ENCODE data around the gene SPTSSB.

Gene SPTSSB

GRCh38 chr3:161371441-161372320 lies at the start of gene SPTSSB:
Gene SPTSSB (minus strand): TSS chr3:161371517. CDS start chr3:161346323, 25,194 bp downstream.
- peak in 1 of 2 donors; percentile 27 for DNase-seq

- DNase-seq, result no peak
These were observed 49.4 kb upstream of the SPTSSB start for GRCh38 chr3:161420746-161421145.

GRCh38 chr3:161419555-161420333 lies 48.4 kb upstream of the SPTSSB start:
- DNase-seq, result no peak

- DNase-seq, result no peak
These were observed 44.4 kb upstream of the SPTSSB start for GRCh38 chr3:161415506-161416231.

- no peak for DNase-seq
These were observed 43.6 kb upstream of the SPTSSB start for GRCh38 chr3:161414907-161415306.

GRCh38 chr3:161413855-161414210 lies 42.5 kb upstream of the SPTSSB start:
- DNase-seq, result no peak

- no peak for DNase-seq
These were observed 42.0 kb upstream of the SPTSSB start for GRCh38 chr3:161413127-161413854.

- DNase-seq, result no peak
These were observed 40.8 kb upstream of the SPTSSB start for GRCh38 chr3:161412123-161412522.

GRCh38 chr3:161409858-161410257 lies 38.5 kb upstream of the SPTSSB start:
- DNase-seq, result no peak

GRCh38 chr3:161409069-161409468 lies 37.8 kb upstream of the SPTSSB start:
- DNase-seq, result peak; percentile 36 to 87

GRCh38 chr3:161406594-161407555 lies 35.6 kb upstream of the SPTSSB start:
- no peak for DNase-seq

GRCh38 chr3:161405836-161406235 lies 34.5 kb upstream of the SPTSSB start:
- DNase-seq, result no peak

- DNase-seq, result no peak
These were observed 33.8 kb upstream of the SPTSSB start for GRCh38 chr3:161405087-161405486.

- DNase-seq, result no peak
These were observed 31.9 kb upstream of the SPTSSB start for GRCh38 chr3:161403251-161403650.

- no peak for DNase-seq
These were observed 30.1 kb upstream of the SPTSSB start for GRCh38 chr3:161401389-161401788.

GRCh38 chr3:161400650-161401049 lies 29.3 kb upstream of the SPTSSB start:
- DNase-seq, result no peak

GRCh38 chr3:161395115-161396012 lies 24.0 kb upstream of the SPTSSB start:
- DNase-seq, result no peak

- DNase-seq, result no peak
These were observed 22.5 kb upstream of the SPTSSB start for GRCh38 chr3:161393803-161394202.

GRCh38 chr3:161393310-161393709 lies 22.0 kb upstream of the SPTSSB start:
- DNase-seq, result no peak

GRCh38 chr3:161392853-161393252 lies 21.5 kb upstream of the SPTSSB start:
- DNase-seq, result no peak
